Skin epidermis (tissue), 12 donors: ENCODE data around the gene CPA4.

Experiments
- H3K27ac ChIP-seq, 21 experiments: fragments of 200-600 bp; sonication (generic) in 11 of 21; one replicate each; pipeline ENCODE4 v1.5.0; 2020; ENCODE audit warnings: mild to moderate bottlenecking in 3 of 21, inconsistent platforms in 2 of 21, moderate library complexity in 2 of 21
- H3K4me3 ChIP-seq, 7 experiments: fragments of 200-600 bp; sonication (generic) in 2 of 7; one replicate each; pipeline ENCODE4 v1.5.0; 2020; ENCODE audit warnings: inconsistent platforms in 2 of 7, mild to moderate bottlenecking in 2 of 7, moderate library complexity in 1 of 7

CPA4 gene

DNA sequence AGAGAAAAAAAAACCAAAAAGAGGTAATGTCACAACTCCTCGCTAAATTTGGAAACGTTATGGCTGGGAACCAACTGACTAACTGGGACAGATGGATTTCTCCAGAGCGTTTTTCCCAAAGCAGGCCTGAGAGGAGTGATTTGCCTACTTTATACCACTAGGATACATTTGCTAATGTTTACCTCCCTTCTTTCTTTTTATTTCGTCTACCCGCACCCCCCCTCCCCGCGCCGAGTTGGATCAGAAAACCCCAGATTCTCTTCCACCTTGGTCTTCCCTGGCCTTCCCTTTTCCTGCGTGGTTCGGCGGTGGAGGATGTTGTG lies 19.1 kb upstream of the CPA4 start:
- H3K4me3 ChIP-seq, result no peak overlapping the region
- no peak overlapping the region for H3K27ac ChIP-seq

DNA sequence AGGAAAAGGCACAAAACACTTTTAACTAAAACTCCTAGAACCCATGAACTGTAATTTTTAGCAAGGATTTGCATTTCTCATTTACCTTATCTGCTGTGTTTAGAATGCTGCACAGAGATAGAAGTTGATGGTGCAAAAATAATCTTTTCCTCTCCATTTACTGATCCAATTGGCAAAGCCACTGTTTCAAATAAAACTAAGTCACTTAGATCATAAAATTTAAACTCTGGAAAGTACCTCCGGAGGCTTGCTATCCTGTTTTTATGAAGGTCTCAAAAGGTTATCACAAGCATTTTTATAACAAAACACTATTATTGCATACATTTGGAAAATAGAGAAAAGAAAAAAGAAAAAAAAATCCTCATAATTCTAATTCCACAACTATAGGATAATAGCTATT lies 18.7 kb upstream of the CPA4 start:
- no peak overlapping the region for H3K4me3 ChIP-seq

DNA sequence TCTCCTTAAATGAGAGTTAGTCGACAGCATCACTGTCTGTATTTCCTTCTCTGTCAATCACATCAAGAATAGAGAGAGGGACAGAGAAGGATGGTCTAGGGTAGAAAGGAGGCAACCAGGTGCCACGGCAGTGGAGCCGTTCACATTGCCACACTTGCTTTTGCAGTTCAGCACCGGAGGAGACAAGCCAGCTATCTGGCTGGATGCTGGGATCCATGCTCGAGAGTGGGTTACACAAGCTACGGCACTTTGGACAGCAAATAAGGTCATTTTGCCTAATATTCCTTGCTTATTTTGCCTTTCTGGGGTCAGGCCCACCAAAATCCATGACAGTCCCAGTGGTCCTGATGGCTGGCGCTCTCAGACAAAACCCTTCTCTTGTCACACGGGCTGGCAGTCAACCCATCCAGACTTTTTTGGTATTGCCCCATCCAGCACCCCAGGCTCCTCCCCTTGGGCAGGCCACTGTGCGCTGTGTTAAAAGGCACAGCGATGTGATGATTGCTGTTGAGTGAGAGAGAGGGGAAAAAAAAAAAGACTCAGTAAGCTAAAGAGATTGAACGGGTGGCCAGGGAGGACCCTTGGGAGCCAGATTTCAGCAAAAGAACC lies 17.9 kb upstream of the CPA4 start:
- Histone ChIP-seq H3K4me3 (no peak overlapping the region), H3K27ac (peak overlapping the region in 1 of 21 experiments; percentile 2)

More for the DNA sequence above, 18.7 kb upstream of the CPA4 start:
- no peak overlapping the region for H3K27ac ChIP-seq

DNA sequence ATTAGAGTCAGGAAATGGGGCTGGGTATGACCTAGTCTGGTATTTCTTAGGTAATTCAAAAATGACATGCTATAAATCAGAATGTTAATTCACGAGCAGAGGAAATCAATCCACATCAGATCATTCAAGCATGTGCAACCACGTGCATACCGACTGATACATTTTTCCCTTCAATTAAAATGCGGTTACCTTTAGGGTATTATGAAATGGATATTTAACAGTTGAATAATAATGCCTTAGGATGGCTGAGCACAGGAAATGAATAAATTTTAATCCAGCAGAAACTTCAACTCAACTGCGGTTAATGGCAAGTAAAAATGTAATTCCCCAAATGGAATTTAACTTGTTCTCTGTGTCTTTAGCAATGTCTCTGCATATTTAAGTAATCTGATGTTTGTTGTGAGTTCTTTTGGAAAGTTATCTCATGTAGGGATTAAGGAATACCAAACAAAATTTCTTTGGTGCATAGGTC lies 17.1 kb upstream of the CPA4 start:
- Histone ChIP-seq H3K27ac (no peak overlapping the region), H3K4me3 (no peak overlapping the region)

DNA sequence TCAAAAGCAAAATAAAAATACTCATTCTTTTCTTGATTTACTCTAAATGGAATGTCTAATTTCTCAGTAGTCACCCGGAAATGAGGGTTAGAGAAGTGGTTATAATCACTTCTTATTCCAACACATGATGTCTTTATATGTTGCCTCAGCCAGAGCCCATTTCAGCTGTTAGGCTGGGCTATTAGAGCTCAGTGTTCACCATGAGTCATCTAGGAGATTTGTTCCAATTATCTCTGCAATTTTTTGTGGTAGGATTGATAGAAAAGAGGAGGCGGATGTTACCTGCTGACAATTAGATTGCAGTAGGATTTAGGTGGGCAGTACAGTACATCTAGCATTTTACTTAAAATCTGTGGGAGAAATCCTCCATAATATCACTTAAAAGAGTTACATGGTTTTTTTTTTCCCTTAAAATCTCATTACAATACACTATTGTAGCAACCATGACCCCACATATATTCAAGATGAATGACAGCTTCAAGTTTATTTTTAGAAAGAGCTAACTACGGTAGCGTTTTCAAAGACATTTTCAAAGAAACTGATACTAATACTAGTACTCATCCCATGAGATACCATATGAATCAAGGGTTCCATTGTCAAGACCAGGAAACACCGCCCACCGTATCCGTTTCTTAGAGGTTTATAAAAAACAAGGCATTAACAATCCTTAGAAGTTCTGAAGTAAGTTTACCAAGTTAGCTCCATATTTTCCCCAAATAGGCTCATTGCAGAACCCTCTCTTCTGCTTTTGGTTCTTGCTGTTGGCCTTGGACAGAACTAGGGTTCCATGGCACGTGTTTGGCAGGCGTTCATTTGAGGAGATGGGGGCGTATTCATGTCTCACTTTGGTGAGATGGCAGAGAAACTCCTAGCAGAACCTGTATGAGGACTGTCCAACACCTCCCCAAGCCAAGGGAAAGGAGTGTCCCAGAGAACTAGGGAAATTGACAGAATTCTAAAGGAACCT lies 15.9 kb upstream of the CPA4 start:
- H3K27ac ChIP-seq, result no peak overlapping the region

DNA sequence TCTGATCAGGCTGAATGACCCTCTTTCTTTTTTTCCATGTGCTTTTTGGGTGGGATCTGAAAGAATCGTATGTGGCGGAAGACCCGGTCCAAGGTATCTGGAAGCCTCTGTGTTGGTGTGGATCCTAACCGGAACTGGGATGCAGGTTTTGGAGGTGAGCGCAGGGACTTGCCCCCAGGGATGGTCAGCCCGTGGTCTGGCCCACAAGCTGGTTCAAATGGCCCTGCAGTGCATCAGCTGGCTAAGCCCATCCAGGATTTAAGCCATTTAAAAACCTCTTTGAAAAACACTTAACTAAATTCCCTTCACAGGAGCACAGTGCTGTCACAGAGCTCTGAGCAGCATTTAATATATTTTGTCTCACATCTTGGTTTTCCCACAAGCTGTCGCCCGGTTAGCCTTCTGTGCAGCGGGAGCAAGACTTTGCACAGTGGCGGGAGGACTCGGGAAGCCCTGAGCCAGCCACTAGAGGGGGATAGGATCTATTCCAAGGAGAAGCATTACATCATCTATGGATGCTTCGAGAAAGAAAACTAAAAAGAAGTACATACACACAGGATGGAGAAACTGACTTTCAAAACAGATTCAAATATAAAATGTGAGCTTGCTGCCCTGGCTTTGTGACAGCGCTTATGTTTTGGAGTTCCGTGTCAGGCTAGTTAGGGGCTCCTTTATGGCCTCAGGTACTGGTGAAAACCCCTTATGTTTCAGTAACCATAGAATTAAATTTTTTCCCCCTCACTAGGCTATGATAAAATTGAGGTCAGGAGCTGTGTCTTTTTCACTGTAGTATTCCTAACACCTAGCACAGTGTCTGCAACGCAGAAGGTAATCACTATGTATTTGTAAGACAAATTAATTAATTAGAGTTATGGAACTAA lies 15.0 kb upstream of the CPA4 start:
- Histone ChIP-seq H3K27ac (no peak overlapping the region), H3K4me3 (no peak overlapping the region)

More for the DNA sequence above, 15.9 kb upstream of the CPA4 start:
- no peak overlapping the region for H3K4me3 ChIP-seq

DNA sequence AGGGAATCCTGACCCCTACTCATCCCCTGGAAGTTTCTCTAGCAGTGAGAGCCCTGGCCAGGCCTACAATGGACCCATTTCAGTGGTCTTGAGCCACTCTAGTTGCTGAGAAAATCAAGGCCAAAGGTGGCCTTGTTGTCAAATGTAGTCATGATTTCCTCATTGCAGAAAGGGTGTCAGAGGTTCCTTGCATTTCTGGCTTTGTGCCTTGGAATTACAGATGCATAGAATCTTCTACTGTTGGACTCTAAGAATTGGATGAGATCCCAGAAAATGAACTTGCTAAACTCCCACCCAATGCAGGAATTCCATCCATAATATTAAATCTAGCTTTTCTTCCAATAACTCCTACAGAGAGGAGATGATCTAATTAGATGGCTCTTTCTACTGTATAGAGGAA lies 14.1 kb upstream of the CPA4 start:
- H3K27ac ChIP-seq, result no peak overlapping the region

DNA sequence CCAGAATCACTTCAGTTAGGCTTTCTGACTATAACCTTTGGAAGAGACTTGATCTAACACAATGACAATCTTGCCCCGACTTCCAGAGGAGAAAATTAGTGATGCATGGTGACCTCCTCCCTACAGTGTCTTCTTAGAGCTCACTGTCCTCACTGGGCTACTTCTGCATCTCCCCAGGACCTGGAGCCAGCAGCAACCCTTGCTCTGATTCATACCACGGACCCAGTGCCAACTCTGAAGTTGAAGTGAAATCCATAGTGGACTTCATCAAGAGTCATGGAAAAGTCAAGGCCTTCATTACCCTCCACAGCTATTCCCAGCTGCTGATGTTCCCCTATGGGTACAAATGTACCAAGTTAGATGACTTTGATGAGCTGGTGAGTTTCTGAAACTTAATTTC lies 13.7 kb upstream of the CPA4 start:
- no peak overlapping the region for H3K4me3 ChIP-seq
- no peak overlapping the region for H3K27ac ChIP-seq

More for the DNA sequence above, 14.1 kb upstream of the CPA4 start:
- no peak overlapping the region for H3K4me3 ChIP-seq

DNA sequence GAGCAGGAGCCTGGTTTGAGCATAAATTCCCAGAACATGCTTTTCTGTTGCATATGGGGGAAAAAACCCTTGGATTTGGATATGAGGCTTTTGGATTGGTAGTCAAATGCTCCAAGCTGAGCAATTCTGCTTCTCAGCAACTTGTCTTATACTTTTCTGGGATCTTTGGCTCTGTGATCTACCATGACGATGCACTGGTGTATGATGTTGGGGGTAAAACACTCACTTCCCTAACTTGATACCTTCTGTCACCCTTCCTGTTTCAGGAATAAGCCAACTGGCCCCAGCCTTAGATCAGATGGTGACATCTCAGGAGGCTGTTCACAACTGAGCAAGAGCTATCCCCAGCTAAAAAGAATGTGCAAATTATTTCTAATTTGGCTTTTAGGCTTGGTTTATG lies 13.1 kb upstream of the CPA4 start:
- Histone ChIP-seq H3K4me3 (no peak overlapping the region), H3K27ac (no peak overlapping the region)

DNA sequence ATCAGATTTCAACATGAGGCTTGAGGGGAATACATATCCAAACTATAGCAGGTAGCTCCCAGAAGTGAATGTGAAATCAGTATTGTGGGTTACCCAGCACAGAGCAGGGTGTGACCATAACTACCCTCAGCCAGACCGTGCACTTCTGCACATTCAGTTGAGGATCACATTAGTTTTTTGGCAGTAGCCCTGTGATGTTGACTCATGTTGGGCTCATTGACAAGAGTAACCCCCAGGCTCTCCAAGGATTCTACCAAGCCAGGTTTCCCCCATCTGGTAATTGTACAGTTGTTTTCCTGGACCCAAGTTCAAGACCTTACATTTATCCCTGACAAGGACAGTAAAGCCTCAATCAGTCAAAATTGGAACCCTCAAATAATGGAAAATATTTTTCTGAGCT lies 11.7 kb upstream of the CPA4 start:
- H3K27ac ChIP-seq, result no peak overlapping the region
- no peak overlapping the region for H3K4me3 ChIP-seq

DNA sequence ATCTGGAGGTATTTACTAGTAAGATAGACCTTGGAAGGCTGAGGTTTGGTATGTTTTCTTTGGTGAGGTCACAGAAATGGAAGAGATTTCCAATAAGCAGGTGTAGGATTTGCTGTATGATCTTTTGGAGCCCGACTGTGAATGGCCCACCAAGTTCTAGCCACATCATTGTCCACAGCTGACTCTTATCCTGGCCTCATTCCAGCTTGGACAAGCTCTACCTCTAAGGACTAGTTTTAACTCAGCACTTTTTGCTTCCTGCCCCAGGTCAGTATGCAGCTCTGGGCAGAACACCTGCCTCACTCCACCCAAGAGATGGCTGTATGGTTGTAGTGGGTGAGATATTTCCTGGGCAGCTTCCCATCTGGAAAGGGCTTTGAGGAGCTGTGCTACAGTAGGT lies 6.1 kb upstream of the CPA4 start:
- no peak overlapping the region for H3K27ac ChIP-seq

DNA sequence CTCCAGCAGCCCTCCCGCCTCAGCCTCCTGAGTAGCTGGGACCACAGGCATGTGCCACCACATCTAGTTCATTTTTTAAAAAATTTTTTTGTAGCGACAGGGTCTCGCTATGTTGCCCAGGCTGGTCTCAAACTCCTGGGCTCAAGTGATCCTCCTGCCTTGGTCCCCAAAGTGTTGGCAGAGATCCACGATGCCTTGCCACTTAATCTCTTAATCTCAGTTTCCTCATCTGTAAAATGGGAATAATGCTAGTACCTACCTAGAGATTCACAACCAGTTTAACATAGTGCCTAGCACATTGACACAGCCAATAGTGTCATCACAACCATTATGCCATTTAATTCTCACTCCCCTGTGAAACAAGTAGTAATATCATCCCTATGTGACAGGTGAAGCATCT lies 4.8 kb upstream of the CPA4 start:
- Histone ChIP-seq H3K4me3 (no peak overlapping the region), H3K27ac (no peak overlapping the region)

More for the DNA sequence above, 6.1 kb upstream of the CPA4 start:
- no peak overlapping the region for H3K4me3 ChIP-seq

DNA sequence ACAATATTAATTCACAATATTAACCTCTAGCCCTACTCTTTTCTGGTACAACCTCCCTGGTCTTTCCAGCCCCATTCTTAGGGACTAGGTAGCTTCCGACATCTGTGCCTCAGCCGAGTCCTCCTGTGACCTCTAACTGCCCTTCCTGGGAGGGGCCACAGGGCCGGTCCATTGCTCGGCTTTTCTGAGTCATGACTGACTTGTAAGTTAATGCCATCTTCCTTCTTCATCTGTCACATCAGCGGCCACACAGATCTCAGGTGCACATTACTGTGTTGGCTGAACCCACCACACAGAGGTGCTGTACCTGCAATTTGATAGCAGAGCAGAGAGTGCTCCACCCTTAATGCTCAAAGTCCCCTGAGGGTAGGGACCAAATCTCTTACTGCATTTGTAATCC lies 4.1 kb upstream of the CPA4 start:
- H3K27ac ChIP-seq, result no peak overlapping the region
- H3K4me3 ChIP-seq, result no peak overlapping the region

DNA sequence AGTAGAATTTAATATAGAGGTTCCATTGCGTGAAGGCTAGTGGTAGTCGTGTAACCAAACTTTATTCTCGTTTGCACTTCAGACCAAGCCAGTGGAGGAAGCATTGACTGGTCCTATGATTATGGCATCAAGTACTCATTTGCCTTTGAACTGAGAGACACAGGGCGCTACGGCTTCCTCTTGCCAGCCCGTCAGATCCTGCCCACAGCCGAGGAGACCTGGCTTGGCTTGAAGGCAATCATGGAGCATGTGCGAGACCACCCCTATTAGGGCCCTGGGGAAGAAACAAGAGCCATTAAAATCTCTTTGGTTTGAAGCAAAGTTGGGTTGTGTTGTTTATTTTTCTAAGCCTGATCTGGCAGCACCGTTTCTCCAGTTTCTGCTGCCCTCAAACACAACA lies 3.5 kb upstream of the CPA4 start:
- Histone ChIP-seq H3K4me3 (no peak overlapping the region), H3K27ac (no peak overlapping the region)

DNA sequence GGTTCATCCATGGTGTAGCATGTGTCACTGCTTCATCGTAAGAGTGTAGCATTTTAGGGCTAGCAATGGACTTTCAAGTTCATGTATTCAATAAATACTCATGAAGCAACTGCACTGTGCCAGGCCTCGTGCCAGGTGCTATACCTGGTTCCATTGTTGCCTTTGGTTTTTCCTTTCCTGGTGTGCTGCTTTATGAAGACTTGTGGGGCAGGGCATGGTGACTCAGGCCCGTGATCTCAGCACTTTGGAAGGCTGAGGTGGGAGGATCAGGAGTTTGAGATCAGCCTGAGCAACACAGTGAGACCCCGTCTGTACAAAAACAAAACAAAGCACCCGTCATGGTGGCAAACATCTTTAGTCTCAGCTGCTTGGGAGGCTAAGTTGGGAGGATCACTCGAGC lies 2.2 kb upstream of the CPA4 start:
- Histone ChIP-seq H3K4me3 (no peak overlapping the region), H3K27ac (no peak overlapping the region)

DNA sequence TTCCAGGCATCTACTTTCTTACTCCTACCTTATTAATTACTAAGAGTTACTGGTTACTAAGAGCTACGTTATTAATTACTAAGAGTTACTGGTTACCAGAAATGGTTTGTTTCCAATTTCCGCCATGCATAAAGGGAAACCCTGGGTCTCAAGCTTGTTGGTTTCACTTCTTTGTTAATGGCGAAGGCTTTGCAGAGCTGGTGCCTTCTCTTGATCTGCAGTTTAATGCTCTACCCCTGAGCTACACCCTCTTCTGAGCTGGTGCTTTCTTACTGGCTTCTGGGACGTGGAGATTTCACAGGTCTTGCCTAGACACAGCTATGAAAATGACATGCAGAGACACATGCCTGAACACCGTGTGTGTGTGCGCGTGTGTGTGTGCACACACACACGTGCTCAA lies 560 bp downstream of the CPA4 start:
- peak overlapping the region in 3 of 7 experiments; percentile 3 to 32 (median 10) for H3K4me3 ChIP-seq
- peak overlapping the region in 19 of 21 experiments; percentile 5 to 79 (median 73) for H3K27ac ChIP-seq

DNA sequence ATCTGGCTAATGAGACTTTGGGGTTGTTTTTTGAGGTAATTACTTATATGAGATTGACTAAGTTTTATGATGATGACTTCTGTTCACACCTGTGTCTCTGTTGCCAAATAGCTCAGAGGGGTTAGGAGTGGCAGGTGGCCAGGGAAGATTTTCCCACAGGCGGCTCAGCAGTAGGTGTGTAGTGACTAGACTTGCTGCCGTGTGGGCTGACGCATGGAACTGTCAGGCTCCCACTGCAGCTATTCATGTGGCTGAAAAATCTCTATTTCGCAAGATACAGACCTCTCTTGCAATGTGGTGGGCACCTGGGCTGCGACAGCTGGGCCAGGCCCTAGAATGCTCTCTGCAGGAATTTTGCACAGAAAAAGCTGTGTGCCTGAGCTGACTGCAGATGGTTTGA lies 1.4 kb downstream of the CPA4 start:
- Histone ChIP-seq H3K27ac (peak overlapping the region in 16 of 21 experiments; percentile 37 to 79 (median 74)), H3K4me3 (peak overlapping the region in 2 of 7 experiments; percentile 2 to 11)

DNA sequence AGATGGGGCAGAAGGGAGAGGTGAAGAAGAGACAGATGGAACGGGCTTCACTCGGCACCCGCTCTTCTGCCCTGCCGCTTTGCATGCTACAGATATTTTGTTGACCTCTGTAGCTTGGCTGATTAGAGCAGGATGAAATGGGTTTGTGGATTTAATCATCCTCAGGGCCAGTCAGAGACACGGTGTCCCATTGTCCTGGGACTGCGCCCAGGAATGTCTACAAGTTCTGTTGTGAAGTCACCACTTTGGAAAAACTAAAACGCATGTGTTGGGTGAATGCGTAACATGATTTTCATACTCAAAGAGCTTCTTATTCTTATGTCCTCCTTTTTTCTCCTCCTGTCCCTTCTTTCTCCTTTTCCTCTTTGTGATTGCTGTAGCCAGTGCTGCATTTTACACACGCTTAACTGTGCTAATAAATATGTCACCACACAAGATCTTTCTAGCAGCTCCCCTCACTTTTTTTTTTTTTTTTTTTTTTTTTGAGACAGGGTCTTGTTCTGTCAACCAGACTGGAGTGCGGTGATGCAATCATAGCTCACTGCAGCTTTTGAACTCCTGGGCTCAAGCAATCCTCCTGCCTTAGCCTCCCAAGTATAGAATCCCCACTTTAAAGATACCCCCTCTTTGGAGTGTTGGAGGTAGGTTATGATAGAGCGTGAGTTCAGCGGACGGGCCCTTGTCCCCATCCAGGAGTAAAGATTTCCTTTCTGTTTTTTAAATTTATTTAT lies 3.4 kb downstream of the CPA4 start:
- H3K4me3 ChIP-seq, result no peak overlapping the region
- H3K27ac ChIP-seq, result no peak overlapping the region
